ENCODE measurements around the gene RAPGEF4.
A peak's percentile ranks its signal among the peaks of the same experiment; 100 is the strongest.
"Not testable (repeated sequence)": the region's sequence is repeated elsewhere in the genome, so short reads cannot be mapped to it uniquely, and the experiment has no call there.

Gene RAPGEF4

GRCh38 chr2:172791953-172792352 is 56.3 kb downstream of the RAPGEF4 start:
- TF ChIP-seq CTCF (conservative IDR thresholded peaks at IDR 0.05; ENCODE audit: low read depth, low read length): no peak
- H2AFZ ChIP-seq (ENCODE audit: low read depth): no peak overlapping the region

GRCh38 chr2:172792711-172793110 is 57.1 kb downstream of the RAPGEF4 start:
- H3K36me3 ChIP-seq (ENCODE audit: insufficient read depth): no peaks in the 10 kb centered on the region
- H3K27me3 ChIP-seq (ENCODE audit: insufficient read depth, low read depth): no peaks in the 10 kb centered on the region
- no peak overlapping the region for H3K4me2 ChIP-seq
- H3K4me1 ChIP-seq (ENCODE audit: low read depth, poor library complexity, severe bottlenecking): no peaks in the 10 kb centered on the region
- H3K4me3 ChIP-seq (IDR thresholded peaks at IDR 0.05; ENCODE audit: insufficient read depth, low read depth, low read length): no peak overlapping the region
- H2AFZ ChIP-seq (ENCODE audit: low read depth): no peak overlapping the region
- TF ChIP-seq CTCF (conservative IDR thresholded peaks at IDR 0.05; ENCODE audit: low read depth, low read length): no peak
- no peaks in the 10 kb centered on the region for H3K79me2 ChIP-seq (ENCODE audit: insufficient read depth, low read depth)
- no peaks in the 10 kb centered on the region for H4K20me1 ChIP-seq (ENCODE audit: insufficient read depth)
- no peak overlapping the region for H3K27ac ChIP-seq
- no peak overlapping the region for H3K9ac ChIP-seq

More at GRCh38 chr2:172791953-172792352, 56.3 kb downstream of the RAPGEF4 start:
- Histone ChIP-seq H4K20me1 (ENCODE audit: insufficient read depth) (no peaks in the 10 kb centered on the region), H3K27me3 (ENCODE audit: insufficient read depth, low read depth) (no peaks in the 10 kb centered on the region), H3K4me2 (no peak overlapping the region), H3K4me3 (IDR thresholded peaks at IDR 0.05; ENCODE audit: insufficient read depth, low read depth, low read length) (no peak overlapping the region), H3K36me3 (ENCODE audit: insufficient read depth) (no peaks in the 10 kb centered on the region), H3K27ac (no peak overlapping the region), H3K79me2 (ENCODE audit: insufficient read depth, low read depth) (no peaks in the 10 kb centered on the region), H3K9ac (no peak overlapping the region), H3K4me1 (ENCODE audit: low read depth, poor library complexity, severe bottlenecking) (no peaks in the 10 kb centered on the region)

GRCh38 chr2:172803308-172803707 is 67.7 kb downstream of the RAPGEF4 start:
- not testable (repeated sequence) for H3K27ac ChIP-seq; H3K4me1 ChIP-seq (ENCODE audit: low read depth, poor library complexity, severe bottlenecking); H4K20me1 ChIP-seq (ENCODE audit: insufficient read depth); H3K79me2 ChIP-seq (ENCODE audit: insufficient read depth, low read depth); H3K4me3 ChIP-seq (IDR thresholded peaks at IDR 0.05; ENCODE audit: insufficient read depth, low read depth, low read length); H3K27me3 ChIP-seq (ENCODE audit: insufficient read depth, low read depth); H3K36me3 ChIP-seq (ENCODE audit: insufficient read depth); H3K4me2 ChIP-seq; H2AFZ ChIP-seq (ENCODE audit: low read depth); H3K9ac ChIP-seq

GRCh38 chr2:172804423-172804822 is 68.8 kb downstream of the RAPGEF4 start:
- TF ChIP-seq CTCF (conservative IDR thresholded peaks at IDR 0.05; ENCODE audit: low read depth, low read length): no peak
- Histone ChIP-seq H3K4me2 (no peak overlapping the region), H3K4me3 (IDR thresholded peaks at IDR 0.05; ENCODE audit: insufficient read depth, low read depth, low read length) (no peak overlapping the region), H4K20me1 (ENCODE audit: insufficient read depth) (no peaks in the 10 kb centered on the region), H3K9ac (no peak overlapping the region), H3K36me3 (ENCODE audit: insufficient read depth) (no peaks in the 10 kb centered on the region), H3K79me2 (ENCODE audit: insufficient read depth, low read depth) (no peaks in the 10 kb centered on the region), H3K27me3 (ENCODE audit: insufficient read depth, low read depth) (no peaks in the 10 kb centered on the region), H3K27ac (no peak overlapping the region), H3K4me1 (ENCODE audit: low read depth, poor library complexity, severe bottlenecking) (no peaks in the 10 kb centered on the region), H2AFZ (ENCODE audit: low read depth) (no peak overlapping the region)

GRCh38 chr2:172806493-172806892 is 70.8 kb downstream of the RAPGEF4 start:
- H3K4me1 ChIP-seq (ENCODE audit: low read depth, poor library complexity, severe bottlenecking): peaks cover 8% of the 10 kb centered on the region
- H3K27me3 ChIP-seq (ENCODE audit: insufficient read depth, low read depth): no peaks in the 10 kb centered on the region
- TF ChIP-seq CTCF (conservative IDR thresholded peaks at IDR 0.05; ENCODE audit: low read depth, low read length): peak; percentile 86
- H2AFZ ChIP-seq (ENCODE audit: low read depth): peak overlapping the region; percentile 31
- H4K20me1 ChIP-seq (ENCODE audit: insufficient read depth): no peaks in the 10 kb centered on the region
- no peak overlapping the region for H3K27ac ChIP-seq
- H3K9ac ChIP-seq: no peak overlapping the region
- H3K79me2 ChIP-seq (ENCODE audit: insufficient read depth, low read depth): no peaks in the 10 kb centered on the region
- no peak overlapping the region for H3K4me3 ChIP-seq (IDR thresholded peaks at IDR 0.05; ENCODE audit: insufficient read depth, low read depth, low read length)
- H3K36me3 ChIP-seq (ENCODE audit: insufficient read depth): no peaks in the 10 kb centered on the region
- H3K4me2 ChIP-seq: no peak overlapping the region

Measured in KMS-11 (cell line).